H9 (cell line): ENCODE data around the gene ITGA1. TPM values are rescaled to one million over a fixed set of nuclear protein-coding genes. Genes with fewer than 3 reads are reported as not detected.

ENCODE experiments used
- DNase-seq: peaks from one replicate; pipeline ENCODE4 v3.0.0-alpha.2; 2017
- H2AFZ ChIP-seq: one replicate; pipeline ENCODE4 v1.6.1; 2013; ENCODE audit warnings: mild to moderate bottlenecking, low read length, control low read depth, moderate library complexity
- H2AK5ac ChIP-seq: 2 replicates; pipeline ENCODE4 v1.6.1; 2013; ENCODE audit warnings: low read length, control low read depth, mixed read lengths; ENCODE audit not compliant: insufficient read length
- H2BK120ac ChIP-seq: one replicate; pipeline ENCODE4 v1.6.1; 2013; ENCODE audit warnings: low read depth, mild to moderate bottlenecking, low read length, control low read depth, inconsistent platforms; ENCODE audit not compliant: poor library complexity, severe bottlenecking
- H2BK12ac ChIP-seq: 2 replicates; pipeline ENCODE4 v1.6.1; 2013; ENCODE audit warnings: low read length, control low read depth, mixed read lengths, low read depth; ENCODE audit not compliant: insufficient read length
- H2BK15ac ChIP-seq: 2 replicates; pipeline ENCODE4 v1.6.1; 2013; ENCODE audit warnings: low read depth, low read length, control low read depth
- H2BK20ac ChIP-seq: one replicate; pipeline ENCODE4 v1.6.1; 2013; ENCODE audit warnings: low read depth, mild to moderate bottlenecking, low read length, control low read depth, inconsistent platforms; ENCODE audit not compliant: poor library complexity, severe bottlenecking
- H2BK5ac ChIP-seq: 2 replicates; pipeline ENCODE4 v1.6.1; 2013; ENCODE audit warnings: low read length, control low read depth, mixed read lengths; ENCODE audit not compliant: insufficient read length
- H3K14ac ChIP-seq: 2 replicates; pipeline ENCODE4 v1.6.1; 2013; ENCODE audit warnings: low read length, control low read depth; ENCODE audit not compliant: insufficient read depth
- H3K18ac ChIP-seq: 2 replicates; pipeline ENCODE4 v1.6.1; 2013; ENCODE audit warnings: low read depth, mild to moderate bottlenecking, mixed read lengths, low read length, control low read depth; ENCODE audit not compliant: insufficient read length
- H3K23ac ChIP-seq: 2 replicates; pipeline ENCODE4 v1.6.1; 2013; ENCODE audit warnings: low read length, control low read depth, mixed read lengths, low read depth; ENCODE audit not compliant: insufficient read length
- H3K23me2 ChIP-seq: 2 replicates; pipeline ENCODE4 v1.6.1; 2013; ENCODE audit warnings: low read depth, mild to moderate bottlenecking, mixed read lengths, low read length, control low read depth; ENCODE audit not compliant: insufficient read length, poor library complexity, severe bottlenecking
- H3K27ac ChIP-seq: 2 replicates; pipeline ENCODE4 v1.5.1; 2013; ENCODE audit warnings: low read length, control low read depth, mixed read lengths, low read depth; ENCODE audit not compliant: insufficient read length
- H3K27me3 ChIP-seq: 2 replicates; pipeline ENCODE4 v1.6.1; 2013; ENCODE audit warnings: low read length, control low read depth, inconsistent platforms; ENCODE audit not compliant: insufficient read depth
- H3K4ac ChIP-seq: 2 replicates; pipeline ENCODE4 v1.6.1; 2013; ENCODE audit warnings: low read depth, mild to moderate bottlenecking, control low read depth, inconsistent platforms, low read length, moderate library complexity
- H3K4me1 ChIP-seq: 2 replicates; pipeline ENCODE4 v1.6.1; 2013; ENCODE audit warnings: low read length, control low read depth, inconsistent platforms; ENCODE audit not compliant: insufficient read depth
- H3K4me2 ChIP-seq: 2 replicates; pipeline ENCODE4 v1.6.1; 2013; ENCODE audit warnings: low read length, control low read depth, mixed read lengths; ENCODE audit not compliant: insufficient read length, insufficient read depth
- H3K56ac ChIP-seq: 2 replicates; pipeline ENCODE4 v1.6.1; 2013; ENCODE audit warnings: low read depth, mild to moderate bottlenecking, mixed read lengths, low read length, control low read depth; ENCODE audit not compliant: insufficient read length
- H3K79me1 ChIP-seq: 2 replicates; pipeline ENCODE4 v1.6.1; 2013; ENCODE audit warnings: low read depth, mild to moderate bottlenecking, moderate library complexity, low read length, control low read depth, inconsistent platforms; ENCODE audit not compliant: insufficient read depth, poor library complexity, severe bottlenecking
- H3K79me2 ChIP-seq: 2 replicates; pipeline ENCODE4 v1.6.1; 2013; ENCODE audit warnings: low read length, control low read depth, inconsistent platforms; ENCODE audit not compliant: insufficient read depth
- H3K9ac ChIP-seq: 2 replicates; pipeline ENCODE4 v1.6.1; 2013; ENCODE audit warnings: low read length, control low read depth, mixed read lengths; ENCODE audit not compliant: insufficient read length; ENCODE audit errors: extremely low read depth
- H3K9me3 ChIP-seq: one replicate; pipeline ENCODE4 v1.6.1; 2013; ENCODE audit warnings: low read depth, low read length, inconsistent platforms; ENCODE audit not compliant: control insufficient read depth
- H3T11ph ChIP-seq: one replicate; pipeline ENCODE4 v1.6.1; 2013; ENCODE audit warnings: mild to moderate bottlenecking, low read length, control low read depth, inconsistent platforms
- H4K20me1 ChIP-seq: one replicate; pipeline ENCODE4 v1.6.1; 2013; ENCODE audit not compliant: control insufficient read depth, insufficient read length, insufficient read depth
- H4K5ac ChIP-seq: 2 replicates; pipeline ENCODE4 v1.6.1; 2013; ENCODE audit warnings: low read depth, mild to moderate bottlenecking, mixed read lengths, low read length, control low read depth; ENCODE audit not compliant: insufficient read length
- H4K8ac ChIP-seq: replicated peaks from 2 replicates; pipeline ENCODE4 v1.6.1; 2013; ENCODE audit warnings: low read length, control low read depth, mixed read lengths, low read depth; ENCODE audit not compliant: insufficient read length
- H4K91ac ChIP-seq: 2 replicates; pipeline ENCODE4 v1.6.1; 2013; ENCODE audit warnings: low read depth, mild to moderate bottlenecking, moderate library complexity, mixed read lengths, low read length, control low read depth; ENCODE audit not compliant: insufficient read length
- H3K27ac Mint-ChIP-seq, 3 experiments: 2 replicates in 2 of 3; 3 replicates in 1 of 3; pipeline ENCODE4 v1.8.0; 2020 to 2021; ENCODE audit warnings: mixed read lengths in 3 of 3, mild to moderate bottlenecking in 1 of 3, moderate library complexity in 1 of 3
- H3K27me3 Mint-ChIP-seq: 2 replicates; pipeline ENCODE4 v1.8.0; 2021; ENCODE audit warnings: low read depth, mild to moderate bottlenecking, moderate library complexity, mixed read lengths
- H3K36me3 Mint-ChIP-seq, 3 experiments: 2 replicates in 2 of 3; 3 replicates in 1 of 3; pipeline ENCODE4 v1.8.0; 2020 to 2021; ENCODE audit warnings: low read depth in 3 of 3, mixed read lengths in 3 of 3; ENCODE audit not compliant: insufficient read depth in 1 of 3
- H3K4me1 Mint-ChIP-seq, 2 experiments: 2 replicates each; pipeline ENCODE4 v1.8.0; 2020; ENCODE audit warnings: mixed read lengths in 2 of 2
- H3K4me3 Mint-ChIP-seq, 2 experiments: 2 replicates in 1 of 2; 3 replicates in 1 of 2; pipeline ENCODE4 v1.8.0; 2020 to 2021; ENCODE audit warnings: mild to moderate bottlenecking in 2 of 2, mixed read lengths in 2 of 2, moderate library complexity in 1 of 2
- H3K9me3 Mint-ChIP-seq, 2 experiments: 2 replicates in 1 of 2; 3 replicates in 1 of 2; pipeline ENCODE4 v1.8.0; 2020; ENCODE audit warnings: mild to moderate bottlenecking in 2 of 2, mixed read lengths in 2 of 2, moderate library complexity in 1 of 2
- CTCF ChIP-seq: fragments of 200-600 bp; sonication (generic); conservative IDR thresholded peaks from 3 replicates; pipeline ENCODE4 v1.8.0; 2021; ENCODE audit warnings: antibody characterized with exemption, mild to moderate bottlenecking
- WGBS: extraction: QIAGEN DNeasy Blood & Tissue Kit; methylation state at CpG from one replicate; pipeline ENCODE4 v1.1.7; 2013; ENCODE audit warnings: missing lambda C conversion rate, low lambda C conversion rate, mixed read lengths; ENCODE audit not compliant: insufficient read length; ENCODE audit errors: extremely low coverage; 5-methylcytosine and 5-hydroxymethylcytosine counted together
- total RNA-seq: library from RNA; stranded (reverse); gene quantifications from 2 replicates; pipeline ENCODE4 v1.2.1, GENCODE V29; 2021

The ITGA1 gene
- total RNA-seq, 1 experiment from 2014 or later: 3.9 TPM

GRCh38 chr5:52809884-52810283, 22.2 kb downstream of the ITGA1 start:
- H3K18ac ChIP-seq: no peak overlapping the region
- no peak overlapping the region for H2BK120ac ChIP-seq
- no peak overlapping the region for H2BK12ac ChIP-seq
- no peaks in the 10 kb centered on the region for H3K79me1 ChIP-seq
- H3K4me2 ChIP-seq: no peak overlapping the region
- H4K8ac ChIP-seq: no peak overlapping the region
- no peak overlapping the region for H2BK5ac ChIP-seq
- H3K23ac ChIP-seq: no peak overlapping the region
- no peaks in the 10 kb centered on the region for H4K20me1 ChIP-seq
- Mint-ChIP-seq H3K27ac (no peak overlapping the region), H3K27me3 (no peaks in the 10 kb centered on the region), H3K4me1 (peaks cover 2 to 4% of the 10 kb centered on the region in 2 experiments; a peak in 2 of 4 replicates), H3K9me3 (no peaks in the 10 kb centered on the region), H3K36me3 (no peaks in the 10 kb centered on the region), H3K4me3 (no peak overlapping the region)
- H3K79me2 ChIP-seq: no peaks in the 10 kb centered on the region; the same call in 1 of the 2 replicates
- no peak overlapping the region for H3K14ac ChIP-seq
- H3T11ph ChIP-seq: no peak overlapping the region
- no peak overlapping the region for H4K5ac ChIP-seq
- DNase-seq: no peak
- H3K4ac ChIP-seq: no peak overlapping the region
- H2BK15ac ChIP-seq: no peak overlapping the region
- no peak overlapping the region for H4K91ac ChIP-seq
- H3K27me3 ChIP-seq: no peaks in the 10 kb centered on the region
- H2AK5ac ChIP-seq: no peak overlapping the region
- H2BK20ac ChIP-seq: no peak overlapping the region
- H3K9me3 ChIP-seq: no peaks in the 10 kb centered on the region
- H3K9ac ChIP-seq: no peak overlapping the region
- TF ChIP-seq CTCF: no peak
- no peak overlapping the region for H2AFZ ChIP-seq
- no peaks in the 10 kb centered on the region for H3K4me1 ChIP-seq
- no peaks in the 10 kb centered on the region for H3K23me2 ChIP-seq
- no CpG with 5 or more reads among the region's 1 CpG for WGBS
- no peak overlapping the region for H3K27ac ChIP-seq
- H3K56ac ChIP-seq: no peak overlapping the region
